Caki2 (cell line): Measurements from ENCODE around the gene GARS1. TPM values are rescaled to one million over a fixed set of nuclear protein-coding genes. Genes with fewer than 3 reads are reported as not detected.
"Not testable (repeated sequence)": the region's sequence is repeated elsewhere in the genome, so short reads cannot be mapped to it uniquely, and the experiment has no call there.

ENCODE experiments used
- DNase-seq: peaks from one replicate; pipeline ENCODE4 v3.0.0-alpha.2; 2015; ENCODE audit warnings: low read depth
- in situ Hi-C: cut with HindIII; loops from 2 replicates; pipeline ENCODE4 v1.10.0; 2016; ENCODE audit warnings: low sequenced_read_pairs, low pct_unique_long_range_greater_than_20kb, mixed read lengths
- total RNA-seq: library from RNA; depleted of rRNA; stranded (reverse); fragments of >200 nt; shearing (Covaris generic); gene quantifications from 2 replicates; pipeline ENCODE4 v1.2.3, GENCODE V29; 2014; ENCODE audit warnings: low replicate concordance

The GARS1 gene
- total RNA-seq, 1 experiment from 2014 or later, result 210 TPM

DNA sequence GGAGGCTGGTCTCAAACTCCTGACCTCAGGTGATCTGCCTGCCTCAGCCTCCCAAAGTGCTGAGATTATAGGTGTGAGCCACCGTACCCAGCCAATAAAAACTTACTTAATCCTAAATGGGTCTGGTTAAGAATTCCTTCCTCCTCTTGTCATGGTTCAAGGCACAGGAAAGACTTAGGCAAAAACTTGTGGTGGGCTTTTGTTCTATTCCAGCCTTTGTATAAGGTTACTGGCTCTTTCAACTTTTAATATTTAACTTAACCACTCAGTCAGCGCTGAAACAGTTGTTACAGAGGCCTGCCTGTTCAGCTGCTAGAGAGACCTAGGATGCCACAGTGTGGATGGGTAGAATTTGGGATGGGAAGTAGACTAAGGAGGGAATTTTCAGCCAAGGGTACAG, 28.1 kb upstream of the GARS1 start:
- no peak for DNase-seq
- in situ Hi-C loops, result no loop called here

DNA sequence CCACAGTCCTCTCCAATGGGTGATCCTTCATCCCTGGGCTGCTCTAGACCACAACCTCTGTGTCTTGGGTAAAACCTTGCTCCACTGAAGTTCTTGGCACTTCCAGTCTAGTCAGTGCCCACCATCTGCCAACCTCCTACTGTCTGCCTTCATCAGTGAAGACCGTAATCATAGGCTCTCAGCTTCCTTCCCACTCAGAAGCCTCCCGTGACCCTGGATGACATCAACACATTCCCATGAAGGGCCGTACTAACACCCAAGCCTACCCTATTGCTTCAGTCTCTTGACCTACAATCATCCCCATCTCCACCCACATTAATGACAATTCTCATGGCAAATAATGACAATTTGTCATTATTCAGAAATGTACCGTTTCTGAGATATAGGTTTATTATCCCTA, 27.6 kb upstream of the GARS1 start:
- in situ Hi-C loops, result no loop called here
- DNase-seq, result no peak

DNA sequence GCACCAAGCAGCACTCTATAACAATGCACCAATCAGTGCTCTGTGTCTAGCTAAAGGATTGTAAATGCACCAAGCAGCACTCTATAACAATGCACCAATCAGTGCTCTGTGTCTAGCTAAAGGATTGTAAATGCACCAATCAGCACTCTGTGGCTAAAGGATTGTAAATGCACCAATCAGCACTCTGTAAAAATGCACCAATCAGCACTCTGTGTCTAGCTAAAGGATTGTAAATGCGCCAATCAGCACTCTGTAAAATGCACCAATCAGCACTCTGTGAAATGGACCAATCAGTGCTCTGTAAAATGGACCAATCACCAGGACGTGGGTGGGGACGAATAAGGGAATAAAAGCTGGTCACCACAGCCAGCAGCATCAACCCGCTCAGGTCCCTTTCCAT, 24.4 kb upstream of the GARS1 start:
- in situ Hi-C loops, result not testable (repeated sequence)

DNA sequence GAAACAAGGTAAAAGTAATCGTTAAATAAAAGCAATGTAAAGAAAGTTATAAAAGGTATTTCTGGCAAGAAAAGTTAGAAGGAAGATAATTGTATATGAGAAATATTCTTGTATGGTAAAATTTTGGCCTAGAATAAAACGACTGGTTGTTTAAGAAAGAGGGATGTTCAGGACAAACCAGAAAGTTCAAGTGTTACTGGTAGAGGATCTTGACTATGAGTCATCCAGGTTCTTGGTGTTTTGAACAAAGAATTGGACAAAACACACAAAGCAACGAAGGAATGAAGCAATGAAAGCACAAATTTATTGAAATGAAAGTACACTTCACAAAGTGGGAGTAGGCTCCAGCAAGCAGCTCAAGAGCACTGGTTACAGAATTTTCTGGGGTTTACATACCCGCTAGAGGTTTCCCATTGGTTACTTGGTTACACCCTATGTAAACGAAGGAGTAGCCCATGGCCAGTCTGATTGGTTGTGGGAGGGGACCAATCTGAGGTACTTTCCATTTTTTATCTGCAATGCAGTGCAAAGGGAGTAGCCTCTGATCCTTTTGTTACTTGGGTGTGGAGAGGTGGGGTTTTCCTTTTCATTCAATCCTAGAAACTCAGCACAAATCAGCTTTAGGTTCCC, 22.4 kb upstream of the GARS1 start:
- DNase-seq, result no peak
- in situ Hi-C loops, result no loop called here

More for the DNA sequence above, 24.4 kb upstream of the GARS1 start:
- not testable (repeated sequence) for DNase-seq

DNA sequence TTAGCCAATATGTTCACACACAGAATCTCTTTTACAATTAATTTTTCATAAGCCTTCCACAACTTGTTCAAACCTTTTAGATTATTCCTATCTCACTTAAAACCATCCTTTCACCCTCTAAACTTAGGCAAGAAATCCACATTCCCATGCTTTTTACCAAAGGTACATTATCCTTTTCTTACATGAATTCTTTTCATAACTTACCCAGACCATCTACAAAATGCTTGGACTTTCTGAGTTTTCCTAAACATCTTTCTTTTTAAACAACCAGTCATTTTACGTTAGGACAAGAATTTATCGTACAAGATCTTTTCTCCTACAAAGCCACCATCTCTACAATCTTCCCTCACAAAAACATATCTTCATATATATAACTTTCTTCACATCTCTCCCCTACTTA, 18.8 kb upstream of the GARS1 start:
- peak; percentile 29 for DNase-seq
- in situ Hi-C loops, result no loop called here

DNA sequence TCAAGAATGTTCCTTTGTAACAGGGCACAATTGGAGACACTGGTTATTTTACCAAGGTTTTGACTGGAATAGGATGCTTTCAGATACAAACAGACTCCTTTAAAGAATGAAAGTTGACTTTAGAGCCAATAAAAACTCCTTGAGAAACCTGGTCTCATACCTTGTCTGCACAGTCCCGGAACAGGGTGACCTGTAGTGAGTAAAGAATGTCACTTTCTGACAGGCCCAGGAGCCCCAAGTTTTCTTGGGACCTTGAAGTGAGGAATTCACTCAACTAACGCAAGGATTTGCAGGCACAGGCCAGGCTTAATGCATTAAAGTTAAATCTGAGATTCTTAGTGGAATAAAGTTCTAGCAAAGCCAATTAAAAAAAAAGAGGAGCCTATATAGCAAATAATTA, 11.5 kb upstream of the GARS1 start:
- no peak for DNase-seq
- in situ Hi-C loops, result no loop called here

DNA sequence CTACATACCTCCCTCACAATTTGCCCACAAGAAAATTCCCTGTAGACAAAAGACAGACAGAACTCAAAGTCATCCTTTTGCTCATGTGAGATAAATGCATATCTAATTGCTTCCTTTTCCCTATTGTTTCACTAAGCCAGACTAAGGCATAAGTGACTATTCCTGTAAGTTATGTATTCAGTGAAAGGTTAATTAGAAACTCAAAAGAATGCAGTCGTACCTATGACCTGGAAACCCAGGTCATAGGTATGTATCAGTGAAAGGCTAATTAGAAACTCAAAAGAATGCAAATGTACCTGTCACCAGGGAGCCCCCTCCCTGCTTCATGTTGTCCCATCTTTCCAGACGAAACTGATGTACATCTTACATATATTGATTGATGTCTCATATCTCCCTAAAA, 10.3 kb upstream of the GARS1 start:
- in situ Hi-C loops, result no loop called here
- DNase-seq, result no peak

DNA sequence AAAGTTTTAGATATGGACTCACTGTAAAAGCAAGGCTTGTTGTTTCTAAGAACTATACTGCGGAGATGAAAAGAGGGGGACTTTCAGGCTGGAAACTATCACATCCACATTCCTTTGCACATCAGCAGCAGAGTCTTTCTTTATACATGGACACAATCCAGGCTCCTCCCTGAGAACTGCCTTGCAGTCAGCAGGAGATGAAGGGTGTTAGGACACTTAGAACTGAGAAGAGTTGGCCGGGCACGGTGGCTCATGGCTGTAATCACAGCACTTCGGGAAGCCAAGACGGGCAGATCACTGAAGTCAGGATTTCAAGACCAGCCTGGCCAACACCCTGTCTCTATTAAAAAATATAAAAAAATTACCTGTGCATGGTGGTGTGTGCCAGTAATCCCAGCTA, 9.7 kb upstream of the GARS1 start:
- no peak for DNase-seq
- in situ Hi-C loops, result no loop called here

DNA sequence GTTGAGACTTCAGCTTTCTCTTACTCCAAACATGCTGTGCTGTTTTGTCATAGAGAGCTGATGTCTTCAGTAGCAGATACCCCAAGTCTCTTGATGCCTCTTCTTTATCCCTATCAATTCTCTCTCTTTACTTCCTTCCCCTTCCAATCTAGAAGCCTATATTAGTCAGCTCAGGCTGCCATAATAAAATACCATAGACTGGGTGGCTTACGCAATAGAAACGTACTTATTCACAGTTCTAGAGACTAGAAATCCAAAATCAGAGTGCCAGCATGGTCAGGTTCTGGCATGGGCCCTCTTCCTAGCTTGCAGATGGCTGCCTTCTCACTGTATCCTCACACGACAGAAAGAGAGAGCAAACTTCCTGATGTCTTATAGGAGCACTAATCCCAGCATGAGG, 9.0 kb upstream of the GARS1 start:
- in situ Hi-C loops, result no loop called here
- DNase-seq, result no peak

DNA sequence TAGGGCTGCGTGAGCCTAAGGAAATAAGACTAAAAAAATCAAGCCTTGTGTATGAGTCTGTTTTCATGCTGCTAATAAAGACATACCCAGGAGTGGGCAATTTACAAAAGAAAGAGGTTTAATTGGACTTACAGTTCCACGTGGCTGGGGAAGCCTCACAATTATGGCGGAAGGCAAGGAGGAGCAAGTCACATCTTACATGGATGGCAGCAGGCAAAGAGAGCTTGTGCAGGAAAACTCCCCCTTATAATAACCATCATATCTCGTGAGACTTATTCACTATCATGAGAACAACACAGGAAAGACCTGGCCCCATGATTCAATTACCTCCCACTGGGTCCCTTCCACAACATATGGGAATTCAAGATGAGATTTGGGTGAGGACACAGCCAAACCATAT, 7.1 kb upstream of the GARS1 start:
- DNase-seq, in situ Hi-C loops: not testable (repeated sequence)

DNA sequence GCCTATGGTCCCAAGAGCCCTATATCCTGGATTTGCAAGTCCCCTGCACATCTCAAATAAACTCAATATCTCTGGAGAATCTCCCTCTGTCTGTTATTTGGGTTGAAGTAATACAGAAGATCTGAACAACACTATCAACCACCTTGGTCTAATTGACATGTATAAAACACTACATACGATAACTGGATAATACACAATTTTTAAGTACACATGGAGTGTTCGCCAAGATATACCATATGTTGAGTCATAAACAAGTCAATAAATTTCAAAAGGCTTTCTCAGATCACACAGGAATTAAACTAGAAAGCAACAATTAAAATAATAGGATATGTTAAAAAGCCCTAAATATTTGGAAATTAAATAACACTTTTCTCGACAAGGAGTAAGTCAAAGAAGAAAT, 5.6 kb upstream of the GARS1 start:
- DNase-seq, result no peak
- in situ Hi-C loops, result no loop called here

DNA sequence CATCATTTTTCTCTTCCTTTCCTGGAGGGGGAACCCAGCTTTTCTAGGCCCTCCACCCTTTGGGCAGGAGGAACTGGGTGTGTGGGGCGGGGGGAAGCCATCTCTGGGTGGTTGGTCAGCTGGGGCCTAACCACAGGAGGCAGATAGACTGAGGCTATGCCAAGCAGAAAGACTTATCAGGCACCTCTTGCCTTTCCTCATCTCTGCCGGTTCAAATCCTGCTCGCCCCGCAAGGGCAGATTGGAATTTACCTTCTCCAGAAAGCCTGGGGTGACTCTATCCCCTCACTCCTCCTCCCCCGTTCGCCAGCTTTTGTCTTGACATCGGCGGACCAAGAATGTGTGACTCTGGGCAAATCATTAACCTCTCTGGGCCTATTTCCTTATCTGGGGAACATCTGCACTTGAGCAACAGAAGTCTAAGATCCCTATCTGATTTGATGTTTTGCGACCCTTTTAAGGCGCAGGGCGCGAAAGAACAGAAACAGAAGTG, 584 bp upstream of the GARS1 start:
- in situ Hi-C loops, result no loop called here
- DNase-seq, result peak; percentile 81

DNA sequence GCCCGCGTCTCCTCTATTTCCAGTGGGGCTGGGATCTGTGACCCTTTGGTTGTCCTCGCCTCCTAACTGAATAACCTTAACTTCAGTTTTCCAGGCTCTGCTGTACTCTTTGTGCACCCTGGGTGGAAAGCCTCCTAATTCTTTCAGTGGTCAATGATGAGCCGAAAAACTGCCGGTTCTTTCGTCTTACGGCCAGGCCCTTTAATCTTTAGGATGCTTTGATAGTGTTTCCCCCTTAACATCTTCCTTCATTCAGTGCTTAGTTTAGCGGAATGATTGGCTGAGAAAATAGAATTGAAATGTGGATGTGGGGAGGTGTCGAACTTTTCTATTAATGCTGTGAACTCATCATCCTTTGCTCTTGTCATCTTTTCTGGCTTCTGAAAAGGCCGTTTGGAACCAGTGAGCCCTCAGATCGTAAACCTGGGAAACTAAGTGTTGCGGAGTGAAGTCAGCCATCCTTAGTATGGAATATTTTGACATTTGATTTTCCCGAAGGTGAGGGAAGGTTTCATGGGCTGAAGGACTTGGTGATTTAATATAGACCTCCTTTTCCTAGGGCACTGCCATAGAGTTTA, 847 bp downstream of the GARS1 start:
- peak; percentile 41 for DNase-seq
- in situ Hi-C loops, result no loop called here

DNA sequence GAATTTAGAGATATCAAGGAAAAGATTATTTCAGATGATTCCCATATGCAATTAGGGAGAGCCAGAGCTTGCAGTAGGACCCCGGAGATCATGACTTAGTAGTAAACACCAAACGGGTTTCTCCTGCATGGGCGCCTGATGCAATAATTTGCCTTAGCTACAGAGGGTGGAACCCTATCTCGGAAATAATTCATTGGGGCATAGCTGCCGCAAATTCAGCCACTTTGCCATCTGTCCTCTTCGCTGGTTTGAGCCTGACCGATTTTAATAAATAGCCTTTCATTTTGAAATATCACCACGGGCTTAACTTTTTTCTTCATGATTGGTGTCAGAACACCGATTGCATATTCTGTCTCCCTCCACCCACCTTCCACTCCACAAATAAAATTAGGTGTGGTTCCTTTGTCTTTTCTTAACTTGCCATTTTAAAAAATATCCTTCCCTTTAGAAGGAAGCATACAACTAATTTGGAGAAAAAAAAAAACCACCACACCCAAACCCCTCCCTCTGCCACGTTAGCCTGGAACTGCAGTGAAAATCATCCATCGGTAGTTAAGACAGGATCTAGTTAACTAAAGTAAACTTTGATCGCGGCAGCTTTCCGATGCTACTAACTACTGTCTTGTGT, 1.4 kb downstream of the GARS1 start:
- in situ Hi-C loops, result no loop called here
- DNase-seq, result peak; percentile 51

DNA sequence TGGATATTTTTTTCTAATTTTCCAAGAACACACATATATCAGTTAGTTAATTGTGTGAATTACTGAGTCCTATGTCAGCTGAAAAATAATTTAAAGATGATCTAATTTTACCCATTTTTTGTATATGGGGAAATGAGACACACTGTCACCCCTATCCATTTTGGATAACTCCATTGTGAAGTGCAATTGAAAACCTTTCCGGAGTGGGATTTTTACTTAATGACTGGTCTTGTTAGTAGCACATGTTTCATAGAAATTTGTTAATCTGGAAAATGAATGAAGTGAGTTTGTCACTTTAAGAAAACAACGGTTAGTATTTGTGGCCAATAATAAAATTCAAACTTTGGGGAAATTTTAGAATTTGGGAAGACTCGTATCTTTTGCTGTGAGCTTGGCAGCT, 2.0 kb downstream of the GARS1 start:
- in situ Hi-C loops, result no loop called here
- no peak for DNase-seq

DNA sequence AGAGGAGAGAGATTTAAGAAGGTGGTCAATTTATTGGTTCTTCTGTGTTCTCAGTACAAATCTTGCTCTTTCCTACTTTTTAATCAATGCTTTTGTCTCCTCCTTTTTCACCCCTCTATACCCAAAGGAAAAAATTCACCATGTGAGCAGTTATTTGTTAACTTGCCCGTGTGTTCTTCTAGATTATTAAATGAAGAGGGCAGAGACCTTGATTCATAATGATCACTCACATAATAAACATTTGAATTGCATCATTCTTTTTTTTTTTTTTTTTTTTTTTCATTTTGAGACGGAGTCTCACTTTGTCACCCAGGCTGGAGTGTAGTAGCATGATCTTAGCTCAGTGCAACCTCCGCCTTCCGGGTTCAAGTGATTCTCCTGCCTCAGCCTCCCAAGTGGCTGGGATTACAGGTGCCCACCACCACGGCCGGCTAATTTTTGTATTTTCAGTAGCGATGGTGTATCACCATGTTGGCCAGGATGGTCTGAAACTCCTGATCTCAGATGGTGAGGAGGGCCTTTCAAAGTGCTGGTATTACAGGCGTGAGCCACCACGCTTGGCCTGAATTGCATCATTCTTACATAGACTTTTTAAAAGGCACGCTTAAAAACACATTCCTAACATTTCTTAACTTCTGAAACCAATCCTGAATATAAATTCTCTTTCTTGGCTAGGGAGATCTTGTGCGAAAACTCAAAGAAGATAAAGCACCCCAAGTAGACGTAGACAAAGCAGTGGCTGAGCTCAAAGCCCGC, 3.6 kb downstream of the GARS1 start:
- peak; percentile 21 for DNase-seq
- in situ Hi-C loops, result no loop called here

DNA sequence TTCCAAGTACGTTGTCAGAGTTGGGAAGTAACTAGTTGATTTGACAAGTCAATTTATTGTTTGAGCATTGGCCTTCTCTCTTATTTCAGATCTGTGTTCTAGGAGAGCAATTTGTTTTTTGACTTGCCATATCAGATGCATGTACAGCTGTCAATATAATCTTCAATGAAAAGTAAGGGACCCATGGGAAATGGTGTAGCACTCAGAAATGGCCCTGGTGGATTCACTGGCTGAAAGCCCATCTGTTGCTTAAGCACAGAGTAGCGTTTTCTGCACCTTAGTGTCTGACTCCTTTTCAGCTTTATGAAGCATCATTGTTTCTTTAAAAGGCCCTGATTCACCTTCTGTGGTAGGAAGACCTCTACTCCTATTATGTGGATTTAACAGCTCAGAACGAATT, 10.2 kb downstream of the GARS1 start:
- no peak for DNase-seq
- in situ Hi-C loops, result no loop called here

DNA sequence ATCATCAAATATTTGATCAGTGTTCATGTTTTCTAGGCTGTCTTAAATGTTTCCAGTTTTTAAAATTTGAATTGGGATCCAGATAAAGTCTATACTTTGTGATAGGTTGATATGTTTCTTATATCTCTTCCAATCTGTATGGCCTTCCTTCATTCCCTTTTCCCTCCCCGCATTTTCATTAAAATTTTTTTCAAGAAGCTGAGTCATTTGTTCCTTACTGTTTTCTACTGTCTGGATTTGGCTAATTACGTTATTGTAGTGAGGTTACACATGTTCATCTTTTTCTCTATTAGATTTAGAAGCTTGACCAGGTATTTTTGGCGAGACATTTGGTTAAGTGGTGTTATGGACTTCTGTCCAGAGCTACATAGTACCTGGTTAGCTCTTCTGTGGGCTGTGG, 11.2 kb downstream of the GARS1 start:
- in situ Hi-C loops, result no loop called here
- DNase-seq, result no peak

DNA sequence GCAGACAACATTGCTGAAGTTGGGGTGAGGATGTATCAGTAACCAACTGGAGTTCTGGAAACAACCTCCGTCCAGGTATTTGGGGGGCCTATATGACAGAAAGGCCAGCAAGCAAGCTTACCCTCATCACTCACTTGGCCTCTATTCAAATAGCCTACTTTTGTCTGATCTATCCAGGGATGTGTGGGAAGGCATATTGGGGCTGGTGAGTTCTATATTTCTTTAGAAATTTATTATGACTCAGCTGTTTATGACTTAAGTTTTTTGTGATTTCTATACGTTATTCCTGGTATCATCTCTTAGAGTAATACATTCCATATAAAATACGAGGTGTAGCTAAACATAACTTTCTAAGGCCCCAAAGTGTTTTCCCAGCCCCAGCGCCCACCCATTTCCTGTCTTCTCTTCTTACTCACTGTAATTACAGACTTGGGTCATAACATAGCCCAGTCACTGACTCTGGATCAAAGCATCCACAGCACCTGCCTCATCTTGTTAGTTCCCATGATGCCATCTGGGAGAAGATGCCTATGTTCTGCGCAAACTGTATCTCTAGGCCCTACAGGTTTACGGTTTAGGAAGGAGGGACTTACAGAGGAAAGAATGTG, 18.1 kb downstream of the GARS1 start:
- DNase-seq, result no peak
- in situ Hi-C loops, result no loop called here
